ENCODE results near the gene HLA-F.

Gene HLA-F

DNA sequence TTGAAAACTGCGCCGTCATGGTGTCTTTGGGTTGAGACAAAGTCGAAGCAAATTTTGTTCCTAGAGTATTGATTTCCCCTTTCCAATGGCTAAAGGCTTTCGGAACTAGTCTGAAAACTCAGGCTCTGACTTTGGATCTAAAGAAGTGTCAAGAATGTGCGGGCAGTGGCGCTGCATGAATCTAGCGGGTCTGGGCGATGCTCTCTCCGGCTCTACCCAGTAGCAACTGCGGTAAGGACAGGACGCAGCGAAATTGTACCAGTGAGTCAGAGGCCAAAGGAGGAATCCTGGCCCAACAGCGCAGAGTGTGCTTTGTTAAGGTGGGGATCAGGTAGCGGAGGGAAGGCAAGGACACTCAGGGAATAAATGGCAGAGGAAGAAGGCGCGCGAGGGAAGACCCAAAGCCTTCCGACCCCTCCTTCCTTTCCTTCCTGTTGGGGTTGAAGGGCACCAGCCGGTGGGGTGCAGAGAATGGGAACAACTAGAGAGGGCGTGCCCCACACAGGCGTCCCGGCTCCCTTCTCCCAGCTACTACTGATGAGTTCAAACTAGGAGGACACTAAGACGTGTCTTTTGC lies 32.1 kb downstream of the HLA-F start:
- Histone ChIP-seq H3K4me3 (ENCODE audit: low read length) (no peak overlapping the region), H3K36me3 (ENCODE audit: control insufficient read depth, insufficient read depth, low read length, severe bottlenecking) (no peaks in the 10 kb centered on the region), H3K9ac (ENCODE audit: low read length) (no peak overlapping the region), H3K4me1 (ENCODE audit: control insufficient read depth, insufficient read depth, low read length) (no peaks in the 10 kb centered on the region), H3K27me3 (replicated peaks; ENCODE audit: control insufficient read depth, insufficient read depth, low read length) (peaks cover 10% of the 10 kb centered on the region), H3K9me3 (ENCODE audit: control insufficient read depth, low read length) (no peaks in the 10 kb centered on the region)
- no peak for DNase-seq (ENCODE audit: low read depth)

DNA sequence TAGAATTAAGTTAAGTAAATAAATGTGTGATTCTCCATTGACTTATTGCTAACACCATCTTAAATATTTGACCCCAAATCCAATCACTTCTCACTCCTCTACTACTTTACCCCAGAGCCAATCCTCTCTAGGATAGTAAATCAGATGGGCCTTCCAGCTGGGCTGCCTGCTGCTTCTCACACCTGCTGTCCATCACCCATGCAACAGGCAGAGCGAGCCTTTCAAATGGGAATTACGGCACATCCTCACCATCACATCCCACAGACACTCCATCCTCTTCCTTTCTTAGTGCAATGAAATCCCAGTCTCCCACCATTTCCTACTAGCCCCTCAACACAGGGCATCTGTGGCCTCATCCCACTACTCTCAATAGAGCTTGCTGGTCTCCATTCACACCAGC lies 34.0 kb downstream of the HLA-F start:
- no peaks in the 10 kb centered on the region for H3K36me3 ChIP-seq (ENCODE audit: control insufficient read depth, insufficient read depth, low read length, severe bottlenecking)
- H3K4me3 ChIP-seq (ENCODE audit: low read length) = no peak overlapping the region
- no peak for DNase-seq (ENCODE audit: low read depth)

DNA sequence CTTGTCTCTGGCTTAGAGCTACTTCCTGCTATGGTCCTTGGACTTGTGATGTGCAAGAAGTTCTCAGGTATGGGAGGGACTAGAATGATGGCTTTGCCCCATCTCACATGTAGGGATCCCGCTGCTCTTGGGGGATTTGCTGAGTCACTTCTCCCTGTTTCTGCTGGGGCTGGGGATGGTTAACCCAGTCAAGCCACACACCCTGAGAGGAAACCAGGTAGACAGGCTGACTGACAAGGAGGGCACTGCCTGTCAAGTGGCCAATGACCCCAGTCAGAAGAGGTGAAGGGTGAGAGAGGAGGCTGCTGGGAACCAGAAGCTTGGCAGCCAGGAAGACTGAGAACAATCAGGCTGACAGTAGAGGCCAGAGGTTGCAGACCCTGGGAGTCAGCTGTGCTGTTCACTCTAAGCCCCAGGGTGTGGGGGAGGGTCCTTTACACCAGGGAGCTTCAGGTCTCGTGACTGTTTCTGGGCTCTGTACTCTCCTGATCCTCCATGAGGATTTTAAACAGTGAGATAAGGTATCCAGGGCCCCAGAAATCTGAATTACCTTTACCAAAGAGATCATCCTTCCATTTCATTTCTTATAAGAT lies 34.6 kb downstream of the HLA-F start:
- DNase-seq (ENCODE audit: low read depth) = no peak
- Histone ChIP-seq H3K36me3 (ENCODE audit: control insufficient read depth, insufficient read depth, low read length, severe bottlenecking) (no peaks in the 10 kb centered on the region), H3K4me3 (ENCODE audit: low read length) (no peak overlapping the region), H3K9ac (ENCODE audit: low read length) (no peak overlapping the region), H3K4me1 (ENCODE audit: control insufficient read depth, insufficient read depth, low read length) (peaks cover under 1% of the 10 kb centered on the region), H3K27me3 (replicated peaks; ENCODE audit: control insufficient read depth, insufficient read depth, low read length) (peaks cover 10% of the 10 kb centered on the region), H3K9me3 (ENCODE audit: control insufficient read depth, low read length) (no peaks in the 10 kb centered on the region)

More for the DNA sequence above, 34.0 kb downstream of the HLA-F start:
- Histone ChIP-seq H3K27me3 (replicated peaks; ENCODE audit: control insufficient read depth, insufficient read depth, low read length) (peaks cover 10% of the 10 kb centered on the region), H3K9me3 (ENCODE audit: control insufficient read depth, low read length) (no peaks in the 10 kb centered on the region), H3K9ac (ENCODE audit: low read length) (no peak overlapping the region), H3K4me1 (ENCODE audit: control insufficient read depth, insufficient read depth, low read length) (no peaks in the 10 kb centered on the region)

GRCh38 chr6:29758761-29759160 lies 35.5 kb downstream of the HLA-F start:
- no peak for DNase-seq (ENCODE audit: low read depth)
- Histone ChIP-seq H3K4me3 (ENCODE audit: low read length) (no peak overlapping the region), H3K27me3 (replicated peaks; ENCODE audit: control insufficient read depth, insufficient read depth, low read length) (peaks cover 10% of the 10 kb centered on the region), H3K4me1 (ENCODE audit: control insufficient read depth, insufficient read depth, low read length) (peaks cover 10% of the 10 kb centered on the region), H3K9me3 (ENCODE audit: control insufficient read depth, low read length) (no peaks in the 10 kb centered on the region), H3K36me3 (ENCODE audit: control insufficient read depth, insufficient read depth, low read length, severe bottlenecking) (no peaks in the 10 kb centered on the region), H3K9ac (ENCODE audit: low read length) (no peak overlapping the region)

DNA sequence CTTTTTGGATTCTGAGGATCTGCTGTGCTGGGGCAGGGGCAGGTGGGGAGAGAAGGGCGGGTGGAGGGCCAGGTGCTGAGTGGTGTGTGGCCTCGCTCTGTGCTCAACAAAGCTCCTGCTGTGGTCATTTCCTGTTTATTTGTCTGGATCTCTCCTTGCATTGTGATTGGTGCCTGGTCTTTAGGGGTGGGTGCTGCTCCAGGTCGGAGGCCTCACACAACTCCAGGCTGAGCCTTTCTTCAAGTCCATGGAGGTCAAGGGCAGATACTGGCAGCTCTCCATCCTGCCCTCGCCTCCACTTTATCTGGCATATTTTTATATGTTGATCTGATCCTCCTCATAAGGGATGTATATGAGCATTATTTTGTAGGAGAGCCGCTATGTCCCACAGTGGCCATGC lies 36.2 kb downstream of the HLA-F start:
- no peak overlapping the region for H3K9ac ChIP-seq (ENCODE audit: low read length)
- H3K36me3 ChIP-seq (ENCODE audit: control insufficient read depth, insufficient read depth, low read length, severe bottlenecking) = no peaks in the 10 kb centered on the region
- peaks cover 10% of the 10 kb centered on the region for H3K27me3 ChIP-seq (replicated peaks; ENCODE audit: control insufficient read depth, insufficient read depth, low read length)
- H3K4me3 ChIP-seq (ENCODE audit: low read length) = no peak overlapping the region
- no peaks in the 10 kb centered on the region for H3K9me3 ChIP-seq (ENCODE audit: control insufficient read depth, low read length)
- DNase-seq (ENCODE audit: low read depth) = no peak
- H3K4me1 ChIP-seq (ENCODE audit: control insufficient read depth, insufficient read depth, low read length) = peaks cover 17% of the 10 kb centered on the region

DNA sequence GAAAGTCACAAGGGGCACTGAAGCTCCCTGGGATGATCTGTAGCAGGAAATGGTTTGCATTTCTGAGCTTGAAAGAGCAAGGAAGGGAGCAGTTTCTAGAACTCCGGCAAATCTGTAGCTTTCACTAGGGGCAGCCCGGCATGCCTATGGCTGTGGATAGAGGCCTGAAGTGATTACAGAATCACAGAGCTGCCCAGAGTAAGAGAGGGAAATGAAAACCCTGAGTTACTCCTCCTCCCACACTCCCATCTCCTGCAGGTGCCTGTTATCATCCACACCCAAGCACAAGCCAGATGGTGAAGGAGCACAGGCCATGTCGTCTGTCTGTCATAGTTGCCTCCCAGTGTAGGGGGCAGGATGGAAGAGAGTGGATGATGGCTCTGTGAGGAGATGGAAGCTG lies 37.1 kb downstream of the HLA-F start:
- H3K9ac ChIP-seq (ENCODE audit: low read length) = no peak overlapping the region
- H3K4me3 ChIP-seq (ENCODE audit: low read length) = no peak overlapping the region
- H3K9me3 ChIP-seq (ENCODE audit: control insufficient read depth, low read length) = no peaks in the 10 kb centered on the region
- peaks cover 9% of the 10 kb centered on the region for H3K27me3 ChIP-seq (replicated peaks; ENCODE audit: control insufficient read depth, insufficient read depth, low read length)
- DNase-seq (ENCODE audit: low read depth) = no peak
- no peaks in the 10 kb centered on the region for H3K36me3 ChIP-seq (ENCODE audit: control insufficient read depth, insufficient read depth, low read length, severe bottlenecking)
- H3K4me1 ChIP-seq (ENCODE audit: control insufficient read depth, insufficient read depth, low read length) = peaks cover 26% of the 10 kb centered on the region

GRCh38 chr6:29762051-29762450 lies 38.8 kb downstream of the HLA-F start:
- no peaks in the 10 kb centered on the region for H3K27me3 ChIP-seq (replicated peaks; ENCODE audit: control insufficient read depth, insufficient read depth, low read length)
- no peak for DNase-seq (ENCODE audit: low read depth)
- H3K4me1 ChIP-seq (ENCODE audit: control insufficient read depth, insufficient read depth, low read length) = peaks cover 26% of the 10 kb centered on the region
- no peaks in the 10 kb centered on the region for H3K9me3 ChIP-seq (ENCODE audit: control insufficient read depth, low read length)
- H3K36me3 ChIP-seq (ENCODE audit: control insufficient read depth, insufficient read depth, low read length, severe bottlenecking) = no peaks in the 10 kb centered on the region
- no peak overlapping the region for H3K9ac ChIP-seq (ENCODE audit: low read length)
- H3K4me3 ChIP-seq (ENCODE audit: low read length) = no peak overlapping the region

GRCh38 chr6:29762781-29763214 lies 39.6 kb downstream of the HLA-F start:
- Histone ChIP-seq H3K36me3 (ENCODE audit: control insufficient read depth, insufficient read depth, low read length, severe bottlenecking) (no peaks in the 10 kb centered on the region), H3K9ac (ENCODE audit: low read length) (no peak overlapping the region), H3K4me1 (ENCODE audit: control insufficient read depth, insufficient read depth, low read length) (peaks cover 26% of the 10 kb centered on the region), H3K27me3 (replicated peaks; ENCODE audit: control insufficient read depth, insufficient read depth, low read length) (no peaks in the 10 kb centered on the region), H3K9me3 (ENCODE audit: control insufficient read depth, low read length) (no peaks in the 10 kb centered on the region), H3K4me3 (ENCODE audit: low read length) (no peak overlapping the region)
- peak; percentile 15 for DNase-seq (ENCODE audit: low read depth)

- H3K9ac ChIP-seq (ENCODE audit: low read length) = no peak overlapping the region
- peaks cover 2% of the 10 kb centered on the region for H3K27me3 ChIP-seq (replicated peaks; ENCODE audit: control insufficient read depth, insufficient read depth, low read length)
- H3K4me3 ChIP-seq (ENCODE audit: low read length) = no peak overlapping the region
- H3K4me1 ChIP-seq (ENCODE audit: control insufficient read depth, insufficient read depth, low read length) = peaks cover 26% of the 10 kb centered on the region
- DNase-seq (ENCODE audit: low read depth) = peak; percentile 91
- H3K9me3 ChIP-seq (ENCODE audit: control insufficient read depth, low read length) = no peaks in the 10 kb centered on the region
- no peaks in the 10 kb centered on the region for H3K36me3 ChIP-seq (ENCODE audit: control insufficient read depth, insufficient read depth, low read length, severe bottlenecking)
Measured at GRCh38 chr6:29763491-29764289, 40.5 kb downstream of the HLA-F start.

DNA sequence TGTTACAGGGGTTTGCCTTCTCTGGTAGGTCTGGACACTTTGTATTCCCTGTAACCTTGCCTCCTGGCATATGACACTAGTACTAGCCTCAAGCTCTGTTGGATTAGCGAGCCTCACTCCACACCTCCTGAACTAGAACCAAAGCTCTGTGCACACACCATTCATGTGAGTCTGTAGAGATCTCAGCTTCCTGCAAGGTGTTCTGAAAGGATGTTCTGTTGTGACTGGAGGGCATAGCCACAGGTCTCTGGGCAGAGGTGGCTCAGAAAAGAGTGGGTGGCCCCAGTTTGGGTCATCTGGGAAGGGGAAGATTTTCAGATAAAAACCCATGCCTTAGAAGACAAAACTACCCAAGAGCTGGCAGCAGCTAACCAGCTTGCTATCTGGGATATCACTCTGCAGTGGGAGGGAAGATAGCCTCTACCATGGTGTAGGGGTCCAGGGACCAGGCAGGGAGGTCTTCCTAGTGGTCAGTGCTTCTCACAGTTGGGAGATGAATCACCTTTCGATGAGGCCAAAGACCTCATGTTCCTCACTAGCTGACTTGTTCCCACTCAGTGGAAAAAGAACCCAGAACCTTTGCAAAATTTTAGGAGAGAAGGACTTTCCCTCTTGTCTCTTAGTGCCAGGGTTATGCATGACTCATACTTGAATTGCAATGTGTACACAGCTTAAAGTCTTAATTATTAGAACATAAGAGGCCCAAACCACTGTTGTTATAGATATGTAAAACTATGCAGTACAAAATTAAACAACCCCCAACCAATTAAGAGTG lies 41.4 kb downstream of the HLA-F start:
- peaks cover 5% of the 10 kb centered on the region for H3K27me3 ChIP-seq (replicated peaks; ENCODE audit: control insufficient read depth, insufficient read depth, low read length)
- H3K4me3 ChIP-seq (ENCODE audit: low read length) = no peak overlapping the region
- H3K9me3 ChIP-seq (ENCODE audit: control insufficient read depth, low read length) = no peaks in the 10 kb centered on the region
- no peak overlapping the region for H3K9ac ChIP-seq (ENCODE audit: low read length)
- H3K4me1 ChIP-seq (ENCODE audit: control insufficient read depth, insufficient read depth, low read length) = peaks cover 26% of the 10 kb centered on the region
- peak; percentile 17 for DNase-seq (ENCODE audit: low read depth)
- H3K36me3 ChIP-seq (ENCODE audit: control insufficient read depth, insufficient read depth, low read length, severe bottlenecking) = no peaks in the 10 kb centered on the region

- no peaks in the 10 kb centered on the region for H3K9me3 ChIP-seq (ENCODE audit: control insufficient read depth, low read length)
- peaks cover 5% of the 10 kb centered on the region for H3K27me3 ChIP-seq (replicated peaks; ENCODE audit: control insufficient read depth, insufficient read depth, low read length)
- H3K4me1 ChIP-seq (ENCODE audit: control insufficient read depth, insufficient read depth, low read length) = peaks cover 10% of the 10 kb centered on the region
- no peak for DNase-seq (ENCODE audit: low read depth)
- no peaks in the 10 kb centered on the region for H3K36me3 ChIP-seq (ENCODE audit: control insufficient read depth, insufficient read depth, low read length, severe bottlenecking)
- no peak overlapping the region for H3K4me3 ChIP-seq (ENCODE audit: low read length)
- no peak overlapping the region for H3K9ac ChIP-seq (ENCODE audit: low read length)
Measured at GRCh38 chr6:29769336-29769735, 46.1 kb downstream of the HLA-F start.

Measured in adipocyte (in vitro differentiated cells).